Melanocyte of skin (primary cell): ENCODE data around the gene C4B. TPM values are rescaled to one million over a fixed set of nuclear protein-coding genes. Genes with fewer than 3 reads are reported as not detected.

Experiments used
- small RNA-seq, 2 donors: library from RNA; depleted of rRNA; stranded (forward); fragments of <200 nt; gene quantifications; one replicate each; pipeline ENCODE3, GENCODE V24; 2012
- total RNA-seq, 2 donors: library from RNA; depleted of rRNA; stranded (reverse); fragments of >200 nt; gene quantifications; 2 replicates each; pipeline ENCODE4 v1.2.3, GENCODE V29; 2012

C4B gene
- total RNA-seq: 1 to 10 TPM in 1 of 2 donors, under 1 TPM in 1; 0.67 to 1.4 TPM

GRCh38 chr6:32014547-32014946, at the start of gene C4B:
C4B (plus strand) TSS chr6:32014795; CDS start chr6:32014846, 51 bp downstream.

DNA sequence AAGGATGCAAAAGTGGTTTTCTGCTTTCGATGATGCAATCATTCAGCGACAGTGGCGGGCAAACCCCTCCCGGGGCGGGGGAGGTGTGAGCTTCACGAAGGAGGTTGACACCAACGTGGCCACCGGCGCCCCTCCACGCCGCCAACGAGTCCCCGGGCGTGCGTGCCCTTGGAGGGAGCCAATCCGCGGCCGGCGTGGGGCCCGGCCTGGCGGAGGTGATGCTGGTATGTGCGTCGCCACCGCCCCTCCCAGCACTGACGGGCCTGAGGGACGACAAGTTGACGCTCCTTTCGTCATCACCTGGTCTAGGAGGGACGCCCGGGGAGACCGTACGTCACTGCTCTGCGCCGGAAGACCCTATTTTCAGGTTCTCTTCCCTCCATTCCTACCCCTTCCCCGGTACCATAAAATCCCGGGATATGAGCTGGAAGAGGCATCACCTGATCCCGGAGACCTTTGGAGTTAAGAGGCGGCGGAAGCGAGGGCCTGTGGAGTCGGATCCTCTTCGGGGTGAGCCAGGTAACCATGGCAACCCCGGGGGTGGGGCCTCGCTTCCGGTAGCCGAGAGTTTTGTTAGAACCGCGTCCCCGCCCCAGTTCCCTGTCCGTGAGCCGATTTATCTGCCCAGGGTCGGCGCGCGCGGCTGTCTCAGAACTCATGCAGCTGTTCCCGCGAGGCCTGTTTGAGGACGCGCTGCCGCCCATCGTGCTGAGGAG, 42.4 kb upstream of the C4B start, which contains the start of gene DXO:
TSS of gene DXO (minus strand) at position 146 of the 716 bp plus-strand sequence. CDS start 463 bp downstream, outside the sequence.

GRCh38 chr6:31981744-31982143, 32.9 kb upstream of the C4B start, which contains the start of gene C4A:
C4A (plus strand) TSS chr6:31982057; CDS start chr6:31982108, 51 bp downstream.

DNA sequence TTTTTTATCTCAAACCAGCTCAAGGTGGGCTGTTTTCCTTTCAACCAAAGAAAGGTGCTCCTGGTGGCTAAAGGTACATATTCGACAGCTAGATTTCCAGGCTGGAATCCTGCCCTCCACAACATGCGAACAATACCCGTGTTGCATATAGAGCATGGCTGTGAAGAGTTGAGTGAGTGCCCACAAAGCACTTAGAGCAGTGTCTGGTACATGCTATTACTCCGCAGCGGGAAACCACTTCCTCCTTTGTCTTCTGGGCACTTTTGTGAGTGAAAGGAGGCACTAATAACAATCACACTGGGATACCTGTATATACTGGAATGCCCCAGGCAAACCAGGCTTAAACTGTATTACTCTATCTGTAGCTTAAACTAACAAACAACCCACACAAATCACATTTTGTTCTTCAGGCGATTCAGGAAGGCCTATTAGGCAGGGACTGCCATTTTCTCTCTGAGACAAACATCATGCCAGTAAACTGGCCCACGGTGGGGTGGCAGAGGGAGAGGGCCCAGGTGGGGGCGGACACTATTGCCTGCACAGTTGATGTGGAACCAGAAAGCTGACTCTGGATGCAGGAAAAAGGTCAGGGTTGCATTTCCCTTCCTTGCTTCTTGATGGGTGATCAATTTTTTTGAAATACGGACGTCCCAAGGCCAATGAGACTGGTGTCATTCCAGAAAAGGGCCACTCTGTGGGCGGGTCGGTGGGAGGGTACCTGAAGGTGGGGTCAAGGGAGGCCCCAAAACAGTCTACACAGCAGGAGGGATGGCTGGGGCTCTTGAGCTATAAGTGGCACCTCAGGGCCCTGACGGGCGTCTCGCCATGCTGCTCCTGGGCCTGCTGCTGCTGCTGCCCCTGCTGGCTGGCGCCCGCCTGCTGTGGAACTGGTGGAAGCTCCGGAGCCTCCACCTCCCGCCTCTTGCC, 23.3 kb downstream of the C4B start, which contains the start of gene CYP21A2:
TSS of gene CYP21A2 (plus strand) at position 818 of the 927 bp plus-strand sequence. CDS start at position 826, 8 bp downstream.

Small RNAs within 50 kb of the gene (small RNA-seq; reads per million reads assigned to genes)
- gene RNA5SP206: 0 reads per million in 2 donors

Other genes with a start within 250 kb of the C4B start
- not detected for gene VWA7, start 237.5 kb upstream of the C4B start, total RNA-seq
- gene VARS1, start 219.0 kb upstream of the C4B start, total RNA-seq: 10 to 100 TPM; 58.5 to 66.6 TPM
- gene LSM2, start 207.8 kb upstream of the C4B start, total RNA-seq: 10 to 100 TPM; 41.0 to 61.6 TPM
- under 1 TPM; 0.67 to 0.69 TPM for gene HSPA1L, start 199.5 kb upstream of the C4B start, total RNA-seq
- 100 to 1,000 TPM in 1 of 2 donors, 10 to 100 TPM in 1; 55.7 to 144 TPM for gene HSPA1A, start 199.3 kb upstream of the C4B start, total RNA-seq
- gene HSPA1B, start 187.1 kb upstream of the C4B start, total RNA-seq: 100 to 1,000 TPM in 1 of 2 donors, 10 to 100 TPM in 1; 95.3 to 188 TPM
- gene NEU1, start 152.0 kb upstream of the C4B start, total RNA-seq: 100 to 1,000 TPM; 114 to 132 TPM
- not detected for gene SLC44A4, start 135.8 kb upstream of the C4B start, total RNA-seq
- gene EHMT2, start 117.1 kb upstream of the C4B start, total RNA-seq: 10 to 100 TPM; 29.9 to 44.3 TPM
- 1 to 10 TPM; 1.7 to 3.0 TPM for gene ZBTB12, start 112.7 kb upstream of the C4B start, total RNA-seq
- gene C2, start 87.1 kb upstream of the C4B start, total RNA-seq: 1 to 10 TPM; 2.4 to 3.7 TPM
- gene CFB, start 68.7 kb upstream of the C4B start, total RNA-seq: 1 to 10 TPM; 1.7 to 4.1 TPM
- gene NELFE, start 55.8 kb upstream of the C4B start, total RNA-seq: 100 to 1,000 TPM in 1 of 2 donors, 10 to 100 TPM in 1; 73.6 to 114 TPM
- gene SKIC2, start 55.6 kb upstream of the C4B start, total RNA-seq: 10 to 100 TPM; 50.6 to 54.4 TPM
- 10 to 100 TPM; 13.1 to 16.0 TPM for gene DXO, start 42.7 kb upstream of the C4B start, total RNA-seq
- 1 to 10 TPM in 1 of 2 donors, under 1 TPM in 1; 0.33 to 1.4 TPM for gene C4A, start 32.7 kb upstream of the C4B start, total RNA-seq
- not detected for gene CYP21A2, start 23.6 kb downstream of the C4B start, total RNA-seq
- under 1 TPM; under 0.01 TPM for gene TNXB, start 94.5 kb downstream of the C4B start, total RNA-seq
- 10 to 100 TPM; 23.6 to 29.3 TPM for gene ATF6B, start 113.5 kb downstream of the C4B start, total RNA-seq
- 10 to 100 TPM in 1 of 2 donors, 1 to 10 TPM in 1; 9.6 to 14.7 TPM for gene FKBPL, start 115.5 kb downstream of the C4B start, total RNA-seq
- under 1 TPM; 0.34 to 0.67 TPM for gene PRRT1, start 137.1 kb downstream of the C4B start, total RNA-seq
- 10 to 100 TPM; 50.0 to 60.2 TPM for gene PPT2, start 139.3 kb downstream of the C4B start, total RNA-seq
- gene EGFL8, start 149.8 kb downstream of the C4B start, total RNA-seq: 10 to 100 TPM; 31.6 to 55.4 TPM
- 10 to 100 TPM; 67.9 to 76.4 TPM for gene AGPAT1, start 161.3 kb downstream of the C4B start, total RNA-seq
- 10 to 100 TPM; 44.3 to 45.4 TPM for gene RNF5, start 163.6 kb downstream of the C4B start, total RNA-seq
- under 1 TPM; under 0.01 to 0.69 TPM for gene AGER, start 169.5 kb downstream of the C4B start, total RNA-seq
- 10 to 100 TPM; 33.0 to 36.3 TPM for gene PBX2, start 175.4 kb downstream of the C4B start, total RNA-seq
- gene GPSM3, start 177.8 kb downstream of the C4B start, total RNA-seq: 10 to 100 TPM in 1 of 2 donors, 1 to 10 TPM in 1; 8.6 to 13.3 TPM
- 1 to 10 TPM; 2.8 to 3.0 TPM for gene NOTCH4, start 209.3 kb downstream of the C4B start, total RNA-seq